ENCODE data around the gene APOBEC3B. TPM values are rescaled to one million over a fixed set of nuclear protein-coding genes. Genes with fewer than 3 reads are reported as not detected.
"Not testable (repeated sequence)": the region's sequence is repeated elsewhere in the genome, so short reads cannot be mapped to it uniquely, and the experiment has no call there.

The APOBEC3B gene
- total RNA-seq, 1 donor from 2014 or later = not detected

- FAIRE-seq (no peak), DNase-seq (ENCODE audit: low spot score in 2 of 2) (no peak)
Measured at GRCh38 chr22:38965614-38966379, 16.4 kb upstream of the APOBEC3B start.

DNA sequence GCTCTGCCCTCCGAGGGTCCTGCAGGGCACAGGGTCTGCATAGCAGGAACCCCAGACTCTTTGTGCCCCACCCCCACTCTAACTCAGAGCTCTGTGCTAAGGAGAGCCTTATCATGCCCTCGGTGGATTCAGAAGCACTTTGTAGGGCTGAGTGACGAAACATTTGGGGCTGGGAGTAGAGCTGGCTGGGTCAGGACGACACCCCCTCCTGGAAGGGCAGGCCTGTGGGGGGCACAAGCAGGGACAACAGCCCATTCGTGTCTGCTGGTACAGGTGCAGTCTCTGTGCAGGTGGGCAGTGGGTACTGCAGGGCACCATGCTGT lies 15.8 kb upstream of the APOBEC3B start:
- DNase-seq (ENCODE audit: low spot score in 2 of 2) (no peak), FAIRE-seq (no peak)

DNA sequence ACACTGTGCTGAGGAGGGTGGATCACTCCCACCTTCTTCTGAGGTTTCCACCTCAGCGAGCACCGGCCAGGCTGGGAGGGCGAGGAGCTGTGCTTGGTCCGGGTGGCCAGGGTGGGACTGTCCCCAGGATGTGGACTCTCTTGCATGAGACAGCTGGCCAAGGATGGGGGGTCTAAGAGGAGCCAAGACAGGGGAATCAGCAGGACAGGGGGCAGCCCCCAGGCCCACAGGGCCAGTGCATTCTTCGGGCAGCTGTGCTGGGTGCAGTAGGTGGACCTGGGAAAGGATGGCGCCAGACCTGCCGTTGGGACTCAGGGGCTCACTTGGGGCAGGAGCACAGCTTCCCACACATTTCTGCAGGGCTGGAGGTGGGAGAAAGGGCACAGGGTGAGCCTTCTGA lies 15.2 kb upstream of the APOBEC3B start:
- DNase-seq (ENCODE audit: low spot score in 2 of 2) (no peak), FAIRE-seq (no peak)

- DNase-seq (ENCODE audit: low spot score in 2 of 2) (peak in 1 of 2 donors; percentile 51), FAIRE-seq (no peak)
Measured at GRCh38 chr22:38967451-38968450, 14.4 kb upstream of the APOBEC3B start.

- FAIRE-seq (no peak), DNase-seq (ENCODE audit: low spot score in 2 of 2) (no peak)
Measured at GRCh38 chr22:38968801-38969200, 13.3 kb upstream of the APOBEC3B start.

DNA sequence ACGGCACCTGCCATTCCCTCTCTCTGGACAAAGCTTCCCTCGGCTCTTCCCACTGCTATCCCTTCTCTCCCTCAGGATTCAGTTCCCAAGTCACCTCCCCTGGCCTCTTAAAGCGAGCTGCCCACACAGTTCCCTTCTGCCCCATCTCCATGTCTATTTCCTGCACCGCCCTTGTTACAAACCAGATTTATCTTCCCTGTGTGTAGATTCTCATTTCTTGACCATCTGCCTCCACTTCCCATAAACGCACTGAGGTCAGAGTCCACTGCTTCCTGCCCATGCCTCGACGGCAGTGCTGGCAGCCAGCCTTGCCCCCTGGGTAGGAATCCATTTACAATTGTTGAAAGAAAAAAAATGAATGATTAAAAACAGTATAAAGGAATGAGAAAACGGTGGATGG lies 11.6 kb upstream of the APOBEC3B start:
- no peak for FAIRE-seq

GRCh38 chr22:38971202-38971601 lies 10.9 kb upstream of the APOBEC3B start:
- FAIRE-seq (no peak), DNase-seq (ENCODE audit: low spot score in 2 of 2) (no peak)

More for the DNA sequence above, 11.6 kb upstream of the APOBEC3B start:
- no peak for DNase-seq (ENCODE audit: low spot score in 2 of 2)

DNA sequence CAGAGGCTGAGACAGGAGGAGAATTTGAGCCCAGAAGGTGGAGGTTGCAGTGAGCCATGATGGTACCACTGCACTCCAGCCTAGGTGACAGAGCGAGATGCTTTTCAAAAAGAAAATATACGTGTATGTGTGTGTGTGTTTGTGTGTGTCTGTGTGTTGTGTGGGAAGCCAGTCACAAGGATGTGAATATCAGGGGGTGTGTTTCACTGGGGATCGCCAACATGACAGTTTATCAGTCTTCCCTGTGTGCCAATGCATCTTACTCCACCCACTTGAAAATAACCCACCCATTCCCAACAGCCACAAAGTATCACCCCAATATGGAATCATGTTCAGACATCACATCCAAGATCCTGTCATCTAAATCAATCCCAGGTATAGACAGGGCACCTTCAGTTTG lies 10.4 kb upstream of the APOBEC3B start:
- FAIRE-seq (no peak), DNase-seq (ENCODE audit: low spot score in 2 of 2) (no peak)

GRCh38 chr22:38972558-38972957 lies 9.6 kb upstream of the APOBEC3B start:
- DNase-seq (ENCODE audit: low spot score in 2 of 2) (no peak), FAIRE-seq (no peak)

DNA sequence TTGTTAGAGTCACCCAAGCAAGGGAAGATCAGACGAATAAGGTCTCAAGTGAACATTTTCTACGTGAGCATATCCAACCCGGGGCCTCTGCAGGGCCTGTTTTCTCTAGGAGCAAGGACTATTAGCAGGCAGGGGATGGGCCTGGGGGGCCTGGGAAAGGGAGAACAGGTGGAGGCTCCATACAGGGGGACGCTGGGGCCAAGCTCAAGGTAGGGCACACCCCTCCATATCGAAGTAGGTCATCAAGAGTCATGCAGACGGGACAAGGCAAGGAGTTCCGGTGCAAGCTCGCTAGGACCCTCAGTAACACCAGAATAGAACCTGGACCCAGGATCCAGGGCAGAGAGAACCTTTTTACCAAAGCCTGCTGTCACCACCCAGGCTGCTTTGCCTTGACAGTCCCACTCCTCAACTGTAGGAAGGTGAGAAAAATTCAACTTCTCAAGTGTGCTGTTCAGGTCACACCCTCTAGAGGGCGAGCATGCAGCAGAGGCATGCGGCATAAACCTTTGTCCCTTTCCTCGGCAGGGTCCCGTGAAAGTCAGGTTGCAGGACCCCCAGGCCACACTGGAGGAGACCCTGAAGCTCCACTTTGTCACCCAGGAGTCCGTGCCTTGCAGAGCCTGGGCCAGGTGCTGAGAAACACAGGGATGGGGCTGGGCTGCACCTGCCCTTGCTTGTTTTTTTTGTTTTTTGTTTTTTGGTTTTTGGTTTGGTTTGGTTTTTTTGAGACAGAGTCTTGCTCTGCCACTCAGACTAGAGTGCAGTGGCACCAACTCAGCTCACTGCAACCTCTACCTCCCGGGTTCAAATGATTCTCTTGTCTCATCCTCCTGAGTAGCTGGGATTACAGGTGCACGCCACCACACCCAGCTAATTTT lies 8.6 kb upstream of the APOBEC3B start:
- no peak for DNase-seq (ENCODE audit: low spot score in 2 of 2)
- no peak for FAIRE-seq

DNA sequence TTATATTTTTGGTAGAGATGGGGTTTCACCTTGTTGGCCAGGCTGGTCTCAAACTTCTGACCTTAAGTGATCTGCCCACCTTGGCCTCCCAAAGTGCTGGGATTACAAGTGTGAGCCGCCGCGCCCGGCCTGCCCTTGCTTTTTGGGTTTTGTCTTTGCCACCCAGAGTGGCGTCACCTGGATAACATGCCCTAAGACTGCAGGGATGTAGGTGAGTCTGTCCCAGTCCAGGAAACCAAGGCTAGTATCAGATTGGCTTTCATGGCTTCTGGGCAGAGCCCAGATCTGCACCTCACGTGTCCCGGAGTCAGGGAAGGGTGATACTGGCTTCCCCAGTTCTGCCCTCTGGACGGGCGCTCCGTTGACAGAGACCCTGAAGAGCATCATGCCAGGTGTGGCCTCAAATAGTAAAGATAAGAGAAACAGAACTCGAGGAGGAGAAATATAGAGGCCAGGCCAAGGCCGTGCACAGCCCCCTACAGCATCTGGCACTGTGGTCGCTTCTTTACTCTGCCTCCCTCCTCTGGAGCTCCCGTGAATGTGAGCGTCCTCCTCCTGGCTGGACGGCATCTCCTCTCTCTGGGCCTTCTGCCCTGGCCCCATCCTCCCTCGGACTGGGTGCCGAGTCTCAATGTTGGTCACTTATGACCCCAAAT lies 7.8 kb upstream of the APOBEC3B start:
- no peak for DNase-seq (ENCODE audit: low spot score in 2 of 2)
- no peak for FAIRE-seq

DNA sequence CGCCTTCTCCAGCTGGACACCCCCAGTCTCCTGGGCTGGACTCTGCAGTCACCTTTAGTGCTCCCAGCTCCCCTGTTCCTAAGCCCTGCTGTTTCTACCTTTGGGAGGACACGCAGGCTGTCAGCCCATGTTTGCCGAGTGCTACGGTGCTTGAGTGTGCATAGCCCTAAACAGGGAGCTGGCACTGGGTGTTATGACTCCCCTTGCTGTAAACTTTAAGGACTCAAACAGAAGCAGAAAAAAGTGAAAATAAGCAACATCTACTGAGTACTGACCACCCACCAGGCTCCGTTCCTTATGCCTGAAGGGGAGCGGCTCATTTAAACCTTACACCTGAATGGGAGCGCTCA lies 7.3 kb upstream of the APOBEC3B start:
- DNase-seq (ENCODE audit: low spot score in 2 of 2) (no peak), FAIRE-seq (no peak)

DNA sequence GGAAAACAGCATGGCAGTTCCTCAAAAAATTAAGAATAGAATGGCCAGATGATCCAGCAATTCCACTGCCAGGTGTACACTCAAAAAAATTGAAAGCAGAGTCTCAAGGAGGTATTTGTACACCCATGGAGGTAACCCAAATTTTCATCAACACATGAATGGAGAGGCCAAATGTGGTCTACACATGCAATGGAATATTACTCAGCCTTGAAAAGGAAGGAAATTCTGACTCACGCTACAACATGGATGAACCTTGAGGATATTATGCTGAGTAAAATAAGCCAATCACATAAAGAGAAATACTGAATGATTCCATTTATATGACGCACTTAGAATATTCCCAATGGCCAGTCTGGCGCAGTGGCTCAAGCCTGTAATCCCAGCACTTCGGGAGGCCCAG lies 4.9 kb upstream of the APOBEC3B start:
- DNase-seq (ENCODE audit: low spot score in 2 of 2); FAIRE-seq: not testable (repeated sequence)

- not testable (repeated sequence) for FAIRE-seq; DNase-seq (ENCODE audit: low spot score in 2 of 2)
Measured at GRCh38 chr22:38980587-38980986, 1.6 kb upstream of the APOBEC3B start.

- DNase-seq (ENCODE audit: low spot score in 2 of 2) (no peak), FAIRE-seq (no peak)
Measured at GRCh38 chr22:38981005-38981991, 849 bp upstream of the APOBEC3B start.

- DNase-seq (ENCODE audit: low spot score in 2 of 2) = no peak
- FAIRE-seq = no peak
Measured at GRCh38 chr22:38984224-38984623, 2.1 kb downstream of the APOBEC3B start.

DNA sequence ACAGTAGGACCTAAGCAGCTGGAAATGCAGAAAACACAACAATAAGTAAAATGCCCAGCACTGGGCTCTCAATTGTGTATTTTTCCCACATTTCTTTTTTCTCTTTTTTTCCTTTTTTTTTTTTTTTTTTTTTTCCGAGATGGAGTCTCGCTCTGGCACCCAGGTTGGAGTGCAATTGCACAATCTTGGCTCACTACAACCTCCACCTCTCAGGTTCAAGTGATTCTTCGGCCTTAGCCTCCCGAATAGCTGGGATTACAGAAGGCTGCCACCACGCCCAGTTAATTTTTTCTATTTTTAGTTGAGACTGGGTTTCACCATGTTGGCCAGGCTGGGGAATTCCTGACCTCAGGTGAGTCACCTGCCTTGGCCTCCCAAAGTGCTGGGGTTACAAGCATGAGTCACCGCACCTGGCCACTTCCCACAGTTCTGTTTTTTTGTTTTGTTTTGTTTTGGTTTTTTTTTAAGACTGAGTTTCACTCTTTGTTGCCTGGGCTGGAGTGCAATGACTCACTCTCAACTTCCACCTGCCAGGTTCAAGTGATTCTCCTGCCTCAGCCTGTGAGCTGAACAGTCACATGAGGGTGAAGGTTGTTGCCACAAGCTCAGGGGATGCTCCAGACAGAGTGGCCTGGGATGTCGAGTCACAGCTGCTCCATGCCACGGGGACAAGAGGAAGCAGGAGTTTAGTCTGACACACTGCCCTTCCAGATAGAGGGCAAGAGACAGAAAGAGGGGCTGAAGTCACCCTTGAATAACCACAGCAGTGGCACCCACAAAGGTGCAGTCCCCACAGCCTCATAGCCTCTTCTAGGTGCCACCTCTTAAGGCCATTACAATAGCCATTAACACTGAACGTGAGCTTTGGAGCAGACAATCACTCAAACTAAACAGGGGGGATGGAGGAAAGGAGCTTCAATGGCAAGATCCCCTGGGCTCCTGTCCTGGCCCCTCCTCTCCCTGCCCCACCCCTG lies 2.9 kb downstream of the APOBEC3B start:
- not testable (repeated sequence) for FAIRE-seq; DNase-seq (ENCODE audit: low spot score in 2 of 2)

GRCh38 chr22:38986629-38987028 lies 4.5 kb downstream of the APOBEC3B start:
- DNase-seq (ENCODE audit: low spot score in 2 of 2) (no peak), FAIRE-seq (no peak)

Measured in frontal cortex (tissue), 4 donors.